Spleen (tissue), 11 donors: ENCODE results near the gene IL12A. TPM values are rescaled to one million over a fixed set of nuclear protein-coding genes. Genes with fewer than 3 reads are reported as not detected.

Experiments
- DNase-seq: peaks from one replicate; pipeline ENCODE4 v3.0.0-alpha.2; 2020
- H3K27ac ChIP-seq, 8 donors: fragments of 200-600 bp; sonication (generic) in 7 of 8; 1 replicate in 4 of 8; 2 replicates in 4 of 8; pipeline versions ENCODE4 v1.5.0 to v1.8.0; 2016 to 2021; ENCODE audit warnings: inconsistent platforms in 4 of 8, mild to moderate bottlenecking in 4 of 8, moderate library complexity in 1 of 8
- H3K27me3 ChIP-seq, 7 donors: fragments of 200-600 bp; sonication (generic) in 6 of 7; replicated peaks in 1 of 7; 1 replicate in 4 of 7; 2 replicates in 3 of 7; pipeline versions ENCODE4 v1.5.0 to v1.8.0; 2016 to 2021; ENCODE audit warnings: inconsistent platforms in 3 of 7, mild to moderate bottlenecking in 1 of 7
- H3K36me3 ChIP-seq, 6 donors: fragments of 200-600 bp; sonication (generic) in 5 of 6; 1 replicate in 4 of 6; 2 replicates in 2 of 6; pipeline versions ENCODE4 v1.5.0 to v1.8.0; 2016 to 2021; ENCODE audit warnings: inconsistent platforms in 2 of 6
- H3K4me1 ChIP-seq, 6 donors: fragments of 200-600 bp; sonication (generic) in 5 of 6; 1 replicate in 3 of 6; 2 replicates in 3 of 6; pipeline versions ENCODE4 v1.5.0 to v1.8.0; 2016 to 2021; ENCODE audit warnings: inconsistent platforms in 3 of 6
- H3K4me3 ChIP-seq, 8 donors: fragments of 200-600 bp; sonication (generic) in 7 of 8; 1 replicate in 4 of 8; 2 replicates in 4 of 8; pipeline versions ENCODE4 v1.5.0 to v1.8.0; 2016 to 2021; ENCODE audit warnings: inconsistent platforms in 4 of 8, mild to moderate bottlenecking in 4 of 8, moderate library complexity in 2 of 8
- H3K9me3 ChIP-seq, 8 donors: fragments of 200-600 bp; sonication (generic) in 7 of 8; 1 replicate in 4 of 8; 2 replicates in 4 of 8; pipeline versions ENCODE4 v1.5.0 to v1.8.0; 2016 to 2021; ENCODE audit warnings: inconsistent platforms in 4 of 8
- CTCF ChIP-seq, 11 experiments: fragments of 200-600 bp in 7 of 11; fragments of 450-650 bp in 4 of 11; sonication (generic) in 4 of 11; IDR thresholded peaks in 8 of 11; conservative IDR thresholded peaks in 3 of 11; 1 replicate in 7 of 11; 2 replicates in 4 of 11; pipeline versions ENCODE4 v1.4.0 to v1.8.0; 2016 to 2021; ENCODE audit warnings: antibody characterized with exemption in 11 of 11, inconsistent platforms in 4 of 11, mild to moderate bottlenecking in 1 of 11
- POLR2A ChIP-seq, 3 donors: fragments of 450-650 bp; IDR thresholded peaks; one replicate each; pipeline ENCODE4 v1.5.1; 2017; ENCODE audit warnings: antibody characterized with exemption in 3 of 3, mild to moderate bottlenecking in 1 of 3
- POLR2AphosphoS5 ChIP-seq, 3 donors: sonication (generic); formaldehyde crosslinking; IDR thresholded peaks; one replicate each; pipeline ENCODE4 v1.5.1; 2017; ENCODE audit warnings: antibody characterized with exemption in 3 of 3
- WGBS, 5 donors: extraction: QIAGEN DNeasy Blood & Tissue Kit in 3 of 5; methylation state at CpG; one replicate each; pipeline versions ENCODE4 v1.1.5 to v1.1.7; 2013 to 2018; 5-methylcytosine and 5-hydroxymethylcytosine counted together
- intact Hi-C: fragments of 100-400 bp; cut with DNase I; formaldehyde crosslinking; loops from one replicate; pipeline ENCODE4 v1.15.0; 2023; ENCODE audit warnings: low total_unique reads
- polyA plus RNA-seq, 3 donors: library from polyadenylated mRNA; stranded (reverse); fragments of 200-250 nt; gene quantifications; one replicate each; pipeline ENCODE4 v1.2.1, GENCODE V29; 2013
- total RNA-seq, 7 donors: library from RNA; depleted of rRNA in 3 of 7; stranded (reverse); fragments of >200 nt in 3 of 7; fragmentation: NEBNext Ultra II Directional in 4 of 7; extraction: Animal tissue kit (Norgen Biotek cat#: 25700) in 4 of 7; gene quantifications; one replicate each; pipeline versions ENCODE4 v1.1.0 to v1.2.1, GENCODE V29; 2016 to 2021
- donor health status: healthy with polysubstance abuse.
- donor health status: DM: no; HTN: no; CAD: no; lungs with moderate emphysema.
- donor health status: DM: no; HTN: no; CAD: no.
- donor health status: Bipolar disorder and iron deficiency.
- donor health status: healthy.
- donor health status: DM: no; HTN: no; CAD: no.
- donor health status: DM: yes; HTN: yes; CAD: no.

The IL12A gene
- total and polyA plus RNA-seq, 10 donors: 1.2 to 9.1 (median 2.8) TPM

DNA sequence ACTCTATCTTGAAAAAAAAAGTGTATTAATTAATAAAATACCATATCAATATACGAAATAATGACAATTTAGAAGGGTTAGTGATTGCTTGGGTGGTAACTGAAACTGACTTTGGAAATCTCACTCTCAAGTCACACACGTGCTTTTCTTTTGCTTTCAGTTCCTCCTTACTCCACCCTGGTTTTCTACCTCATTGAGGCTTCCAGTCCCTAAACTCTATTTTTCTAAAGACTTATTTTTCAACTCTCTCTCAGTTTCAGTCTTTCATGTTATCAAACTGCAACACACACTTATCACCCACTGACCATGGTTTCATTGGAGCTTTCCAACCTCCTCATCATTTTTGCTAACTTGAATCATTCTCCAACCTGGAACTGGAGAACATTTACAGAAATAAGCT, 23.5 kb downstream of the IL12A start:
- Histone ChIP-seq H3K4me1 (peaks cover 0 to 17% (median 7%) of the 10 kb centered on the region in 6 donors), H3K36me3 (no peaks in the 10 kb centered on the region), H3K27me3 (no peaks in the 10 kb centered on the region), H3K4me3 (no peak overlapping the region), H3K9me3 (no peaks in the 10 kb centered on the region), H3K27ac (peak overlapping the region in 5 of 8 donors; percentile 45 to 78 (median 63))
- intact Hi-C loops: no loop called here
- DNase-seq: no peak
- 18 to 30% (median 29%) methylated on average over 2 of the region's 2 CpGs for WGBS, 5 donors
- TF ChIP-seq POLR2A (IDR thresholded peaks at IDR 0.05): no peak
- no peak for TF ChIP-seq CTCF (IDR thresholded peaks at IDR 0.05 in 8 of 11, conservative IDR thresholded peaks at IDR 0.05 in 3 of 11)
- TF ChIP-seq POLR2AphosphoS5 (IDR thresholded peaks at IDR 0.05): no peak

- Histone ChIP-seq H3K4me3 (no peak overlapping the region), H3K27ac (no peak overlapping the region), H3K4me1 (peaks cover 0 to 8% (median 5%) of the 10 kb centered on the region in 6 donors), H3K27me3 (no peaks in the 10 kb centered on the region), H3K9me3 (no peaks in the 10 kb centered on the region), H3K36me3 (no peaks in the 10 kb centered on the region)
- intact Hi-C loops: no loop called here
- no peak for TF ChIP-seq CTCF (IDR thresholded peaks at IDR 0.05 in 8 of 11, conservative IDR thresholded peaks at IDR 0.05 in 3 of 11)
- no peak for TF ChIP-seq POLR2A (IDR thresholded peaks at IDR 0.05)
- TF ChIP-seq POLR2AphosphoS5 (IDR thresholded peaks at IDR 0.05): no peak
- 76 to 90% (median 82%) methylated on average over 1 of the region's 1 CpG for WGBS, 5 donors
- DNase-seq: no peak
Observed at GRCh38 chr3:160016972-160017371, 28.3 kb downstream of the IL12A start.

DNA sequence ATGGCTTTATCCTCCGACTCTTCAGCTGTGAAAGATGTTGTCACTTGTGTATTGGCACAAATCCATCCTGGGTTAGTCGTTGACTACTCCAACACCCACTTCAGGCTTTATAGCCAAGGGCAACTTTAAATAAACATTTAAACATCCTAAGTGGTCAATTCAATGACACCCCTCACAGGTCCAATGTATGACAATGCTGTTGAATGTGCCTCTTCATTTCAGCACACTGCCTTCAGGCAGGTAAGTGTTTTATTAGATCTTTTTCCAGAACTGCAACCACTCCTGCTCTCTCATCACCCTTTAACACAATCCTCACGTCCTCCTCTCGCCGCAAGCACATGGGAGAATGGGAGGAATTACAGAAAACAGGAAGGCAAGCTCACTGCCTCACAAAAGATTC, 30.3 kb downstream of the IL12A start:
- TF ChIP-seq POLR2AphosphoS5 (IDR thresholded peaks at IDR 0.05) (no peak), POLR2A (IDR thresholded peaks at IDR 0.05) (no peak), CTCF (IDR thresholded peaks at IDR 0.05 in 8 of 11, conservative IDR thresholded peaks at IDR 0.05 in 3 of 11) (no peak)
- H3K27ac ChIP-seq: no peak overlapping the region
- 60 to 79% (median 78%) methylated on average over 5 of the region's 5 CpGs for WGBS, 5 donors

GRCh38 chr3:160020057-160020711, 31.5 kb downstream of the IL12A start:
- Histone ChIP-seq H3K4me3 (no peak overlapping the region), H3K9me3 (no peaks in the 10 kb centered on the region), H3K27me3 (no peaks in the 10 kb centered on the region), H3K27ac (no peak overlapping the region), H3K4me1 (no peaks in the 10 kb centered on the region), H3K36me3 (no peaks in the 10 kb centered on the region)
- intact Hi-C loops: no loop called here
- TF ChIP-seq POLR2AphosphoS5 (IDR thresholded peaks at IDR 0.05) (no peak), CTCF (IDR thresholded peaks at IDR 0.05 in 8 of 11, conservative IDR thresholded peaks at IDR 0.05 in 3 of 11) (no peak), POLR2A (IDR thresholded peaks at IDR 0.05) (no peak)
- WGBS, 5 donors: 78 to 91% (median 86%) methylated on average over 4 of the region's 4 CpGs
- no peak for DNase-seq

More for the DNA sequence above, 30.3 kb downstream of the IL12A start:
- Histone ChIP-seq H3K9me3 (no peaks in the 10 kb centered on the region), H3K4me1 (no peaks in the 10 kb centered on the region), H3K4me3 (no peak overlapping the region), H3K27me3 (no peaks in the 10 kb centered on the region), H3K36me3 (no peaks in the 10 kb centered on the region)
- intact Hi-C loops: no loop called here
- no peak for DNase-seq
